Activated T-cell treated with anti-CD3 and anti-CD28 coated beads, Interleukin-2, amount 50 U/mL, for 4 hours (primary cell): ENCODE measurements around the gene TMEM203. TPM values are rescaled to one million over a fixed set of nuclear protein-coding genes. Genes with fewer than 3 reads are reported as not detected.

Experiments used
- ATAC-seq, 2 donors: fragments of 200-7000 bp; cut with Tn5 transposase; one replicate each; pipeline ENCODE4 v1.10.0; 2021
- DNase-seq: peaks from one replicate; pipeline ENCODE4 v3.0.0-alpha.2; 2020
- H3K27me3 Mint-ChIP-seq: one replicate; pipeline ENCODE4 v1.8.0; 2021; ENCODE audit warnings: low read depth, mixed read lengths
- H3K36me3 Mint-ChIP-seq: one replicate; pipeline ENCODE4 v1.8.0; 2022; ENCODE audit warnings: mixed read lengths; ENCODE audit not compliant: insufficient read depth
- H3K4me1 Mint-ChIP-seq: one replicate; pipeline ENCODE4 v1.8.0; 2021; ENCODE audit warnings: low read depth, mixed read lengths
- H3K4me3 Mint-ChIP-seq: one replicate; pipeline ENCODE4 v1.8.0; 2021; ENCODE audit warnings: mild to moderate bottlenecking, moderate library complexity, mixed read lengths
- H3K9me3 Mint-ChIP-seq: one replicate; pipeline ENCODE4 v1.8.0; 2021; ENCODE audit warnings: mixed read lengths
- total RNA-seq, 3 donors: library from RNA; stranded (reverse); gene quantifications; one replicate each; pipeline ENCODE4 v1.2.1, GENCODE V29; 2021

Gene TMEM203
- 10 to 100 TPM; 42.3 to 45.1 (median 44.4) TPM for total RNA-seq

GRCh38 chr9:137205126-137206069, at the start of gene TMEM203, which contains the start of gene NDOR1:
TSS of gene TMEM203 (minus strand) at chr9:137205648. CDS start at chr9:137205414, 234 bp downstream.
TSS of gene NDOR1 (plus strand) at chr9:137205700. CDS start at chr9:137205778, 78 bp downstream.
- Mint-ChIP-seq H3K4me1 (peaks cover 36% of the 10 kb centered on the region), H3K4me3 (peak within 1 kb of the TSS; percentile 95)
- peak; percentile 63 to 64 for ATAC-seq

GRCh38 chr9:137254624-137255447, 49.4 kb upstream of the TMEM203 start, which contains the start of gene NELFB:
TSS of gene NELFB (plus strand) at chr9:137255327.
- DNase-seq (peak; percentile 97), ATAC-seq (peak; percentile 93 to 94)
- H3K4me1 Mint-ChIP-seq: peaks cover 12% of the 10 kb centered on the region
- H3K27me3 Mint-ChIP-seq: no peaks in the 10 kb centered on the region
- no peaks in the 10 kb centered on the region for H3K36me3 Mint-ChIP-seq
- no peaks in the 10 kb centered on the region for H3K9me3 Mint-ChIP-seq
- peak within 1 kb of the TSS; percentile 89 for H3K4me3 Mint-ChIP-seq

More at GRCh38 chr9:137205126-137206069, at the start of gene TMEM203, which contains the start of gene NDOR1:
- H3K27me3 Mint-ChIP-seq: no peaks in the 10 kb centered on the region
- peak; percentile 91 for DNase-seq
- no peaks in the 10 kb centered on the region for H3K9me3 Mint-ChIP-seq
- peaks cover 12% of the 10 kb centered on the region for H3K36me3 Mint-ChIP-seq

- DNase-seq (no peak), ATAC-seq (no peak)
- H3K4me3 Mint-ChIP-seq: peak overlapping the region; percentile 84
- H3K36me3 Mint-ChIP-seq: no peaks in the 10 kb centered on the region
- no peaks in the 10 kb centered on the region for H3K27me3 Mint-ChIP-seq
- H3K9me3 Mint-ChIP-seq: no peaks in the 10 kb centered on the region
- peaks cover 12% of the 10 kb centered on the region for H3K4me1 Mint-ChIP-seq
These were observed 48.5 kb upstream of the TMEM203 start for GRCh38 chr9:137253717-137254623.

GRCh38 chr9:137252555-137253506, 47.4 kb upstream of the TMEM203 start:
- H3K36me3 Mint-ChIP-seq: no peaks in the 10 kb centered on the region
- peaks cover 12% of the 10 kb centered on the region for H3K4me1 Mint-ChIP-seq
- ATAC-seq (no peak), DNase-seq (no peak)
- H3K27me3 Mint-ChIP-seq: no peaks in the 10 kb centered on the region
- no peaks in the 10 kb centered on the region for H3K9me3 Mint-ChIP-seq
- H3K4me3 Mint-ChIP-seq: no peak overlapping the region

GRCh38 chr9:137251490-137252268, 46.2 kb upstream of the TMEM203 start:
- no peak for DNase-seq
- Mint-ChIP-seq H3K4me3 (no peak overlapping the region), H3K4me1 (peaks cover 12% of the 10 kb centered on the region), H3K27me3 (no peaks in the 10 kb centered on the region), H3K36me3 (no peaks in the 10 kb centered on the region), H3K9me3 (no peaks in the 10 kb centered on the region)
- ATAC-seq: no peak

- Mint-ChIP-seq H3K36me3 (no peaks in the 10 kb centered on the region), H3K27me3 (no peaks in the 10 kb centered on the region), H3K4me1 (peaks cover 6% of the 10 kb centered on the region), H3K9me3 (no peaks in the 10 kb centered on the region), H3K4me3 (no peak within 1 kb of the TSS)
- no peak for ATAC-seq
- no peak for DNase-seq
These were observed 45.7 kb upstream of the TMEM203 start, which contains the start of gene STPG3 for GRCh38 chr9:137251194-137251461. TSS of gene STPG3 (plus strand) at chr9:137251286. CDS start at chr9:137251287, 1 bp downstream.

GRCh38 chr9:137250329-137251193, 45.1 kb upstream of the TMEM203 start:
- ATAC-seq (no peak), DNase-seq (no peak)
- peaks cover 5% of the 10 kb centered on the region for H3K4me1 Mint-ChIP-seq
- no peaks in the 10 kb centered on the region for H3K36me3 Mint-ChIP-seq
- no peaks in the 10 kb centered on the region for H3K9me3 Mint-ChIP-seq
- no peaks in the 10 kb centered on the region for H3K27me3 Mint-ChIP-seq
- H3K4me3 Mint-ChIP-seq: no peak overlapping the region

- peaks cover 5% of the 10 kb centered on the region for H3K36me3 Mint-ChIP-seq
These were observed 42.4 kb upstream of the TMEM203 start for GRCh38 chr9:137247916-137248175.

GRCh38 chr9:137247135-137247915, 41.9 kb upstream of the TMEM203 start:
- ATAC-seq (no peak), DNase-seq (no peak)
- Mint-ChIP-seq H3K27me3 (no peaks in the 10 kb centered on the region), H3K9me3 (no peaks in the 10 kb centered on the region), H3K4me1 (peaks cover 12% of the 10 kb centered on the region), H3K4me3 (no peak overlapping the region), H3K36me3 (peaks cover 11% of the 10 kb centered on the region)

More at GRCh38 chr9:137247916-137248175, 42.4 kb upstream of the TMEM203 start:
- ATAC-seq (no peak), DNase-seq (no peak)
- no peaks in the 10 kb centered on the region for H3K9me3 Mint-ChIP-seq
- peaks cover 7% of the 10 kb centered on the region for H3K4me1 Mint-ChIP-seq
- H3K27me3 Mint-ChIP-seq: no peaks in the 10 kb centered on the region
- H3K4me3 Mint-ChIP-seq: no peak overlapping the region

- DNase-seq: no peak
- H3K4me1 Mint-ChIP-seq: peaks cover 15% of the 10 kb centered on the region
- H3K4me3 Mint-ChIP-seq: no peak overlapping the region
These were observed 40.3 kb upstream of the TMEM203 start for GRCh38 chr9:137245450-137246421.

More at GRCh38 chr9:137245450-137246421, 40.3 kb upstream of the TMEM203 start:
- no peak for ATAC-seq
- Mint-ChIP-seq H3K27me3 (no peaks in the 10 kb centered on the region), H3K36me3 (peaks cover 12% of the 10 kb centered on the region), H3K9me3 (no peaks in the 10 kb centered on the region)
